ENCODE data around the gene RFX4.

DNA sequence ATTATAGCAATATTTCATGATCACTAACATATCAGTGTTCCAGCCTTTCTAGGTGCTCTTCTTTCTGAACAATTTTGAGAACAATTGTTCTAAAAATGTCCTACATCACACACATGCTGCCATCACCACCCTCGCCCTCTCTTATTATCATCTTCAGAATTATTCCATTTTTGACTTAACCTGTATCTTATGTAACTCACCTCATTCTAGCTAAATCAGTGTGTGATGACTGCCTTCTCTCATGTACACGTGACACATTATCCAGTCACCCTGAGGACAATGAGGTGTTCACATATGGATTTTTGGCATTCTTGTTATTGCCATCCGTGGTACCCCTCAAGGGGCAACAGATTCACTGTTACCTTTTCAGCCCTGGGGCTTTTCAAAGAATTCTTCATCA, 87.3 kb downstream of the RFX4 start:
- TF ChIP-seq, protein P1, sequence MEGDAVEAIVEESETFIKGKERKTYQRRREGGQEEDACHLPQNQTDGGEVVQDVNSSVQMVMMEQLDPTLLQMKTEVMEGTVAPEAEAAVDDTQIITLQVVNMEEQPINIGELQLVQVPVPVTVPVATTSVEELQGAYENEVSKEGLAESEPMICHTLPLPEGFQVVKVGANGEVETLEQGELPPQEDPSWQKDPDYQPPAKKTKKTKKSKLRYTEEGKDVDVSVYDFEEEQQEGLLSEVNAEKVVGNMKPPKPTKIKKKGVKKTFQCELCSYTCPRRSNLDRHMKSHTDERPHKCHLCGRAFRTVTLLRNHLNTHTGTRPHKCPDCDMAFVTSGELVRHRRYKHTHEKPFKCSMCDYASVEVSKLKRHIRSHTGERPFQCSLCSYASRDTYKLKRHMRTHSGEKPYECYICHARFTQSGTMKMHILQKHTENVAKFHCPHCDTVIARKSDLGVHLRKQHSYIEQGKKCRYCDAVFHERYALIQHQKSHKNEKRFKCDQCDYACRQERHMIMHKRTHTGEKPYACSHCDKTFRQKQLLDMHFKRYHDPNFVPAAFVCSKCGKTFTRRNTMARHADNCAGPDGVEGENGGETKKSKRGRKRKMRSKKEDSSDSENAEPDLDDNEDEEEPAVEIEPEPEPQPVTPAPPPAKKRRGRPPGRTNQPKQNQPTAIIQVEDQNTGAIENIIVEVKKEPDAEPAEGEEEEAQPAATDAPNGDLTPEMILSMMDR (IDR thresholded peaks at IDR 0.05; ENCODE audit: control extremely low read depth in 1 of 3, insufficient read depth in 1 of 3, low read depth in 1 of 3, low read length in 3 of 3): no peak
- TF ChIP-seq, protein P2, sequence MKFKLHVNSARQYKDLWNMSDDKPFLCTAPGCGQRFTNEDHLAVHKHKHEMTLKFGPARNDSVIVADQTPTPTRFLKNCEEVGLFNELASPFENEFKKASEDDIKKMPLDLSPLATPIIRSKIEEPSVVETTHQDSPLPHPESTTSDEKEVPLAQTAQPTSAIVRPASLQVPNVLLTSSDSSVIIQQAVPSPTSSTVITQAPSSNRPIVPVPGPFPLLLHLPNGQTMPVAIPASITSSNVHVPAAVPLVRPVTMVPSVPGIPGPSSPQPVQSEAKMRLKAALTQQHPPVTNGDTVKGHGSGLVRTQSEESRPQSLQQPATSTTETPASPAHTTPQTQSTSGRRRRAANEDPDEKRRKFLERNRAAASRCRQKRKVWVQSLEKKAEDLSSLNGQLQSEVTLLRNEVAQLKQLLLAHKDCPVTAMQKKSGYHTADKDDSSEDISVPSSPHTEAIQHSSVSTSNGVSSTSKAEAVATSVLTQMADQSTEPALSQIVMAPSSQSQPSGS (IDR thresholded peaks at IDR 0.05; ENCODE audit: low read length): no peak
- TF ChIP-seq SRF (IDR thresholded peaks at IDR 0.05; ENCODE audit: low read depth, low read length) (no peak), RBBP5 (IDR thresholded peaks at IDR 0.05; ENCODE audit: borderline replicate concordance, low read depth, low read length) (no peak), RNF2 (IDR thresholded peaks at IDR 0.05; ENCODE audit: borderline replicate concordance, low read depth, low read length, missing control alignments, poor library complexity, severe bottlenecking) (no peak), POLR2A (IDR thresholded peaks at IDR 0.05; ENCODE audit: control extremely low read depth in 1 of 2, low read depth in 2 of 2, low read length in 2 of 2) (no peak), TCF12 (IDR thresholded peaks at IDR 0.05; ENCODE audit: low read depth, low read length) (no peak), POLR2AphosphoS5 (IDR thresholded peaks at IDR 0.05; ENCODE audit: low read depth, low read length) (no peak), EP300 (IDR thresholded peaks at IDR 0.05; ENCODE audit: borderline replicate concordance in 1 of 2, low read depth in 2 of 2, low read length in 2 of 2) (no peak), BCL11A (IDR thresholded peaks at IDR 0.05; ENCODE audit: low read depth in 2 of 2, low read length in 2 of 2) (no peak), TAF7 (optimal IDR thresholded peaks at IDR 0.05; ENCODE audit: borderline replicate concordance, low read depth, low read length) (no peak), ZNF274 (IDR thresholded peaks at IDR 0.05; ENCODE audit: borderline replicate concordance, extremely low read depth, low read length) (no peak), RFX5 (IDR thresholded peaks at IDR 0.05; ENCODE audit: borderline replicate concordance, low read depth, low read length) (no peak)
- TF ChIP-seq, protein P3, sequence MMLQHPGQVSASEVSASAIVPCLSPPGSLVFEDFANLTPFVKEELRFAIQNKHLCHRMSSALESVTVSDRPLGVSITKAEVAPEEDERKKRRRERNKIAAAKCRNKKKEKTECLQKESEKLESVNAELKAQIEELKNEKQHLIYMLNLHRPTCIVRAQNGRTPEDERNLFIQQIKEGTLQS (IDR thresholded peaks at IDR 0.05; ENCODE audit: insufficient read depth, low read depth, low read length): no peak
